HS-5 (cell line): ENCODE results near the gene PFDN6.
A peak's percentile ranks its signal among the peaks of the same experiment; 100 is the strongest.

Source experiments
- DNase-seq: peaks from one replicate; pipeline ENCODE4 v3.0.0-alpha.2; 2012; ENCODE audit warnings: low read depth

Gene PFDN6

GRCh38 chr6:33317419-33317668 lies 27.9 kb downstream of the PFDN6 start:
- DNase-seq: no peak

GRCh38 chr6:33317669-33318425 lies 28.4 kb downstream of the PFDN6 start, which contains the start of gene ZBTB22:
Gene ZBTB22, minus strand, starts transcription at chr6:33317744. Its CDS starts 828 bp downstream, at chr6:33316916.
- DNase-seq: peak; percentile 99

- DNase-seq: no peak
Observed at GRCh38 chr6:33318426-33319073, 29.1 kb downstream of the PFDN6 start.

DNA sequence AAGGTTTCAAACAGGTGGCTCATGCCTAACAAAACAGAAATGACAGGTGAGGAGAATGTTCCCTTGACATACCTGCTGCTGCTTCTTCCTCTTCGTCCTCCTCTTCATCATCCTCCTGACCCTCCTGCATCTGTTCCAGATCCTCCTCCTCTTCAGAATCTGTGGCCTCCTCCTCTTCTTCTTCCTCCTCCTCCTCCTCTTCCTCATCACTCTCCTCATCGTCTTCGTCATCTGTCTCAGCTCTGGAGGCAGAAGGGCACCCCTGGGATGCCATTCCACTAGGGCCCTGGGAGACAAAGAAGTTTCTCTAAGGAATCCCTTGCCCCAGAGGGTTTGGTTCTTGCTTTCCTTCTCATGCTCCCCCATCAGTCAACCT lies 30.5 kb downstream of the PFDN6 start:
- no peak for DNase-seq

GRCh38 chr6:33320315-33321181 lies 31.1 kb downstream of the PFDN6 start:
- DNase-seq: peak; percentile 88

DNA sequence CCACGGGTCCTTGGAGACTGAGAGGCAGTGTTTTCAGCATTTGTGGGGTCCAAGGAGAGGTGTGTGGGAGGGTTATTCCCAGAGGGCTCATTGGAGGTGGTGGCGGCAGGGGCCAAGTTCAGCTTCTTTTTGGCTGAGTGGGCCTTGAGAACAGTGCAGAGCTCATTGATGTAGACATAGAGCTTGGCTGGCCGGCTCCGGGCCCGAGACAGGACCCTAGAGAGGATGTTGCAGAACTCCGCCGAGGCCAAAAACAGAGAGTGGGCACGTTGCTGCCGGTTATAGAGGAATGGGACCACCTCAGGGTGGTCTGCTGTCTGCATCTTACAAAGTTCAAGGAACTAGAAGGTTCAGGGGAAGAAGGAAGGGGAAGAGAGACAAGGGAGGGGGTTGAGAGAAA lies 31.8 kb downstream of the PFDN6 start:
- no peak for DNase-seq

DNA sequence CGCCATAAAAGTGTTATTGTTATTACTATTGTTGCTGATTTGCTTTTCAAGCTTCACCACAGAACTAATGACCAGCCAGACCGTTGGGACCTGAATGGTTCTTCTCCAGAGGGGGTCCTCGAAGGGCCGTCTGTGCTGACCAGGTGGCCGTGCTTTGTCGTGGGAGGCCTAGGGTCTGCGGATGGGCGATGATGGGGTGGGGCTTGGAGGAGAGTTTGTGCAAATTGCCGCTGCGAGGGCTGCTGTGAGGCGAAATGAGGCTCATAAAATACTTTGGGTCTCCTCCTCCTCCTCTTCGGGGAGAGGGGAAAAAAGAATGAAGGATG lies 34.2 kb downstream of the PFDN6 start:
- no peak for DNase-seq

- no peak for DNase-seq
Observed at GRCh38 chr6:33324125-33324524, 34.7 kb downstream of the PFDN6 start.

- no peak for DNase-seq
Observed at GRCh38 chr6:33329058-33329457, 39.7 kb downstream of the PFDN6 start.

DNA sequence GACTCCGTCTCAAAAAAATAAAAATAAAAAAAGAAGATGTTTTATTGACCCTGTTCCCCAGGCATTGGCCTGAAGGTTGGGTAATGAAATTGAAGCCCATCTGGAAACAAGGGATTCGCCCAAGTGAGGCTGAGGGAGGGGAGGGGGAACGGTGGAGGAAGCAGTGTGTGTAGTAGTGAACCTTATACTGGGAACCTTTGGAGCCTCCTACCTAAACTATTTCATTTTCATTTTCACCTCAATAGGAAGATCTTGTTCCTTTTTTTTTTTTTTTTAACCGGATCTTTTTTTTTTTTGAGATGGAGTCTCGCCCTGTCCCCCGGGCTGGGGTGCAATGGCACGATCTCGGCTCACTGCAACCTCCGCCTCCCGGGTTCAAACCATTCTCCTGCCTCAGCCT lies 41.3 kb downstream of the PFDN6 start:
- no peak for DNase-seq

DNA sequence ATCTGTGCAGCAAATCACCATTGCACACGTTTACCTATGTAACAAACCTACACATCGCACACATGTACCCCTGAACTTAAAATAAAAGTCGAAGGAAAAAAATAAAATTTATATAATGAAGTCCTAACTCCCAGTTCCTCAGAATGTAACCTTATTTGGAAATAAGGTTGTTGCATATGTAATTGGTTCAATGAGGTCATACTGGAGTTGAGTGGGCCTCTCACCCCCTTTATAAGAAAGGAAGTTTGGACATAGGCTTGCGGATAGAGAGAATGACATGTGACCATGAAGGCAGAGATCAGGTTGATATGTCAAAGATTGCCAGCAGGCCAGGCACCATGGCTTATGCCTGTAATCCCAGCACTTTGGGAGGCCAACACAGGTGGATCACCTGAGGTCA lies 44.3 kb downstream of the PFDN6 start:
- DNase-seq: no peak

DNA sequence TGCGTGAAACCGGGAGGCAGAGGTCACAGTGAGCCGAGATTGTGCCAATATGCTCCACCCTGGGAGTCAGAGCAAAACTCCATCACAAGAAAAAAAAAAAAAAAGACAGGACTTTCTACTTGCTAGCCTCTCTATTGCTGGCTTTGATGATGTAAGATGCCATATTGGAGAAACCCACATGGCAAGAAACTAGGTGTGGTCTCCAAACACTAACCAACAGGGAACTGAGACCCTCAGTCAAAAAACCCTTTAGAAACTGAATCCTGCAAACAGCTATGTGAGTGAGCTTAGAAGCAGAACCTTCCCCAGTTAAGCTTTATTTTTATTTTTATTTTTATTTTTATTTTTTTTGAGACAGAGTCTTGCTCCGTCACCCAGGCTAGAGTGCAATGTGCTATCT lies 46.5 kb downstream of the PFDN6 start:
- no peak for DNase-seq

GRCh38 chr6:33336495-33336894 lies 47.1 kb downstream of the PFDN6 start:
- DNase-seq: no peak

GRCh38 chr6:33339193-33339592 lies 49.8 kb downstream of the PFDN6 start:
- DNase-seq: no peak
